A673 (cell line): ENCODE measurements around the gene ABCA2. TPM values are rescaled to one million over a fixed set of nuclear protein-coding genes. Genes with fewer than 3 reads are reported as not detected.

ENCODE experiments used
- BruUV-seq: library from RNA; stranded (reverse); fragments of 400-500 nt; replicated peaks from 2 replicates; lab custom pipeline; 2021; lab: Mats Ljungman, UMichigan
- CTCF ChIA-PET: fragments of 300-600 bp; sonication (Branson Sonifier 250); formaldehyde crosslinking; loops from one replicate; lab custom pipeline; 2022; ENCODE audit warnings: antibody characterized with exemption; lab: Charles Lee
- POLR2A ChIA-PET: fragments of 300-600 bp; sonication (Branson Sonifier 250); formaldehyde crosslinking; loops from one replicate; lab custom pipeline; 2022; ENCODE audit warnings: antibody characterized with exemption; ENCODE audit not compliant: low non-redundant PET; lab: Charles Lee
- DNase-seq: peaks from one replicate; pipeline ENCODE4 v3.0.0-alpha.2; 2015; ENCODE audit warnings: low spot score
- H3K27ac ChIP-seq: fragments of 200-600 bp; sonication (generic); 2 replicates; pipeline ENCODE4 v1.5.1; 2016; ENCODE audit warnings: mixed run types, low read depth, mild to moderate bottlenecking, mixed read lengths, antibody characterized with exemption, low read length; ENCODE audit not compliant: poor library complexity, severe bottlenecking
- H3K27me3 ChIP-seq: fragments of 200-600 bp; sonication (generic); replicated peaks from 2 replicates; pipeline ENCODE4 v1.6.1; 2017; ENCODE audit warnings: mixed run types, low read depth, mild to moderate bottlenecking, mixed read lengths, antibody characterized with exemption, low read length; ENCODE audit not compliant: insufficient read depth, poor library complexity
- H3K36me3 ChIP-seq: fragments of 200-600 bp; sonication (generic); 2 replicates; pipeline ENCODE4 v1.6.1; 2016; ENCODE audit warnings: mixed run types, mild to moderate bottlenecking, mixed read lengths, antibody characterized with exemption, low read length; ENCODE audit not compliant: insufficient read depth, poor library complexity, severe bottlenecking
- H3K4me1 ChIP-seq: fragments of 200-600 bp; sonication (generic); 2 replicates; pipeline ENCODE4 v1.6.1; 2017; ENCODE audit warnings: mixed run types, mild to moderate bottlenecking, mixed read lengths, antibody characterized with exemption, low read length; ENCODE audit not compliant: insufficient read depth, poor library complexity, severe bottlenecking
- H3K4me3 ChIP-seq: fragments of 200-600 bp; sonication (generic); 2 replicates; pipeline ENCODE4 v1.5.1; 2016; ENCODE audit warnings: low read depth, mixed run types, mild to moderate bottlenecking, mixed read lengths, low read length; ENCODE audit not compliant: poor library complexity, severe bottlenecking
- H3K9me3 ChIP-seq: fragments of 200-600 bp; sonication (generic); 2 replicates; pipeline ENCODE4 v1.6.1; 2016; ENCODE audit warnings: mixed run types, low read depth, mild to moderate bottlenecking, mixed read lengths, antibody characterized with exemption, low read length; ENCODE audit not compliant: poor library complexity, severe bottlenecking
- EZH2 ChIP-seq: fragments of 200-600 bp; sonication (generic); IDR thresholded peaks from 2 replicates; pipeline ENCODE4 v1.6.1; 2017; ENCODE audit warnings: borderline replicate concordance, low read depth, mild to moderate bottlenecking, mixed read lengths, antibody characterized with exemption, low read length; ENCODE audit not compliant: poor library complexity, severe bottlenecking
- intact Hi-C: fragments of 100-400 bp; cut with micrococcal nuclease; formaldehyde crosslinking; loops from one replicate; pipeline ENCODE4 v1.10.0; 2022; ENCODE audit not compliant: unreplicated experiment
- total RNA-seq: library from RNA; stranded (reverse); gene quantifications from 2 replicates; pipeline ENCODE4 v1.2.3, GENCODE V29; 2021
- TF ChIP-seq, protein P1 (sequence below): fragments of 300-800, 200-600 bp; sonication (generic); conservative IDR thresholded peaks from 2 replicates; pipeline ENCODE4 v1.5.1; 2017; ENCODE audit warnings: low read depth, mild to moderate bottlenecking, antibody characterized with exemption, low read length, moderate library complexity, mixed read lengths

ABCA2 gene
- total RNA-seq, 1 experiment from 2014 or later, result 27.8 TPM

DNA sequence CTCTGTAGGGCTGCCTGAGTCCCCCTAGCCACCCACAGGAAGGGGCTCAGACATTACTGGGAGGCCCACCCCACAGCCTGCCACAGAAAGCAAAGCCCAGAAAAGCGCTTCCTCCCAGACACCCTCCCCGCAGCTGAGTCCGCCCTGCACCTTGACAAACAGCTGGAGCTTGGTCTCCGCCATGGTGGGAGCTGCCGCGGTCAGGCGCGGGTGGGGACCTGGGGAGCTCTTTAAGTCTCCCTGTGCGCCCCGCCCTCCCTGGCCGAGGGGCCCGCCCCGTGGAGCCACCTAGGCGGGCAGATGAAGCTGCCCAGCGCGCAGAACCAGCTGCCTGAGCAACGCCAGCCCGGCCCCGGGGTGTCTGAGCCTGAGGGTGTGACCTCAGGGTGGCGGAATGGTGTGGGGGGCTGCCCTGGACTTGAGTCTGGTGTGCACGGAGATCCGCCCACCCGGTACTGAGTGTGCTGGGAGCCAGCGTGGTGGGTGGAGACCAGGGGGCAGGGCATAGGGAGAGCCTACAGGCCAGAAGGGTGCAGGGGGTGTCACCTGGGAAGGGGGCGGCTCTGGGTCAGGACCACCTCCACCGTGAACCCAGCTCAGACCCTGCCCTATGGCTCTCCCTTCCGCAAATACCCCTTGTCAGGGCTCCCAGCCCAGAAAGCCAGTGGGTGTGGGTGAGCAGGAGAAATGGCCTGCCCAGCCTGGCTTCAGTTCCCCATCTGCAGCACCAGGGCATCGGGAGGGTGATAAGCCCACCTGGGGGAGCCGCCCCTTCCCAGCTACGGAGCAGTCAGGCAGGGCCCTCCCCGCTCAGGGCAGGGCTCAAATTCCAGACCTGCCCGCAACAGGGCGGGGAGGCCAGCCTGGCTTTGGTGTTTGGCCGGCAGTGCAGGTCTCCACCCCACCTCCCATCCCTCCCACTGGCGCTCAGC is 31.4 kb downstream of the ABCA2 start, which contains the start of gene CLIC3:
CLIC3 (minus strand) TSS at position 208 of the 932 bp plus-strand sequence; CDS start at position 183, 25 bp downstream.
- no peak within 1 kb of the TSS for H3K27ac ChIP-seq
- H3K9me3 ChIP-seq, result no peaks in the 10 kb centered on the region
- no TSS peak for BruUV-seq
- H3K4me1 ChIP-seq, result peaks cover 26% of the 10 kb centered on the region
- H3K27me3 ChIP-seq, result no peaks in the 10 kb centered on the region
- intact Hi-C loops, result no loop called here
- ChIA-PET CTCF (no interaction called here), POLR2A (no interaction called here)
- no peak for TF ChIP-seq EZH2
- TF ChIP-seq, protein P1, sequence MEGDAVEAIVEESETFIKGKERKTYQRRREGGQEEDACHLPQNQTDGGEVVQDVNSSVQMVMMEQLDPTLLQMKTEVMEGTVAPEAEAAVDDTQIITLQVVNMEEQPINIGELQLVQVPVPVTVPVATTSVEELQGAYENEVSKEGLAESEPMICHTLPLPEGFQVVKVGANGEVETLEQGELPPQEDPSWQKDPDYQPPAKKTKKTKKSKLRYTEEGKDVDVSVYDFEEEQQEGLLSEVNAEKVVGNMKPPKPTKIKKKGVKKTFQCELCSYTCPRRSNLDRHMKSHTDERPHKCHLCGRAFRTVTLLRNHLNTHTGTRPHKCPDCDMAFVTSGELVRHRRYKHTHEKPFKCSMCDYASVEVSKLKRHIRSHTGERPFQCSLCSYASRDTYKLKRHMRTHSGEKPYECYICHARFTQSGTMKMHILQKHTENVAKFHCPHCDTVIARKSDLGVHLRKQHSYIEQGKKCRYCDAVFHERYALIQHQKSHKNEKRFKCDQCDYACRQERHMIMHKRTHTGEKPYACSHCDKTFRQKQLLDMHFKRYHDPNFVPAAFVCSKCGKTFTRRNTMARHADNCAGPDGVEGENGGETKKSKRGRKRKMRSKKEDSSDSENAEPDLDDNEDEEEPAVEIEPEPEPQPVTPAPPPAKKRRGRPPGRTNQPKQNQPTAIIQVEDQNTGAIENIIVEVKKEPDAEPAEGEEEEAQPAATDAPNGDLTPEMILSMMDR, result no peak
- H3K4me3 ChIP-seq, result no peak within 1 kb of the TSS
- H3K36me3 ChIP-seq, result peaks cover 7% of the 10 kb centered on the region
- DNase-seq, result no peak

DNA sequence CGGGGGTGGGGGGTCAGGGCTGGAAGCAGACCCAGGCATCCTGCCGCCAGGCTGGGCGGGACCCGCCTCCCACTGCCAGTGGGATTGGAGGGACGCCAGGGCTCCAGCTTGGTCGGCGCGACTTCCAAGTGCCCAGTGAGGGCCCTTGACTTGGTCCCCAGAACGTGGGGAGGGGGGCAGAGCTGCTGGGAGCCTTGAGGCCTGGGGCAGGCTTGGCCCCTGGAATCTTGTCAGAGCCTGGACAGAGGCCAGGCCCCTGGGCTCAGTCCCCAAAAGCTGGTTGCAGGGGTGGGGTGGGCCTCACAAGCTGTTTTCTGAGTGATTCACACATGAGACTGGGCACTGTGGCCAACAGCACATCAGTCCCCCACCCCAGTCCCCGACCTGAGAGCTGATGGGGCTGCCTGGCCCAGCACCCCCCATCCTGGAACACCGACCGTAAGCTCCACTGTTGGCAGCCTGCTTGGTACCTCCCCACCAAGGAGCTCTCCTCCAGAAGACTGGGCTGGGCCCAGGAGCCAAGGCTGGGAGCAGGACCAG is 32.2 kb downstream of the ABCA2 start:
- CTCF ChIA-PET, result no interaction called here

DNA sequence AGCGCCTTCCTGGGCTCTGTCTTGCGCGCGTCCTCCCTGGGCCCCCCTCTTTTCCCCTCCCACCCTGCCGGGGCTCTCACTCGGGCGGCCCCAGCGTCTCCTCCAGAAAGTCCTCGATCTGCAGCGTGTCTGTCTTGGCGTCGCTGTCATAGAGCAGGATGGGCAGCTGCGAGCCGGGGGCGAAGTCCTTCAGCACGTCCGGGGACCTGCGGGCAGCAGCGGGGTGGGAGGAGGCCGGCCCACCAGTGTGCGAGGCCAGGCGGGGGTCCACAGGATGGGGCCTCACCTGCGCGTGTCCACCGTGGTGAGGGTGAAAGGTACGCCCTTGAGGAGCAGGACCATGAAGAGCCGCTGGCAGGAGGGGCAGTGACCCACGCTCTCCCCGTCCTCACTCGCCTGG is 32.7 kb downstream of the ABCA2 start:
- Histone ChIP-seq H3K27me3 (no peaks in the 10 kb centered on the region), H3K4me1 (peaks cover 26% of the 10 kb centered on the region), H3K4me3 (no peak overlapping the region), H3K27ac (no peak overlapping the region), H3K9me3 (no peaks in the 10 kb centered on the region), H3K36me3 (peaks cover 7% of the 10 kb centered on the region)
- TF ChIP-seq, protein P1, result no peak
- no peak for TF ChIP-seq EZH2
- BruUV-seq, result no TSS peak
- intact Hi-C loops, result no loop called here
- POLR2A ChIA-PET, result interaction anchor here (0.6 kb wide), 1 partner anchor 109 kb away, joined by 7 read pairs; the partner anchor contains the start of gene TRAF2
- CTCF ChIA-PET, result no interaction called here
- DNase-seq, result no peak

More for the DNA sequence above, 32.2 kb downstream of the ABCA2 start:
- intact Hi-C loops, result no loop called here
- Histone ChIP-seq H3K36me3 (peaks cover 7% of the 10 kb centered on the region), H3K27me3 (no peaks in the 10 kb centered on the region), H3K27ac (no peak overlapping the region), H3K4me3 (no peak overlapping the region), H3K9me3 (no peaks in the 10 kb centered on the region), H3K4me1 (peaks cover 26% of the 10 kb centered on the region)
- POLR2A ChIA-PET, result interaction anchor here (0.6 kb wide), 1 partner anchor 110 kb away, joined by 7 read pairs; the partner anchor contains the start of gene TRAF2
- DNase-seq, result no peak
- TF ChIP-seq, protein P1, result no peak
- no peak for TF ChIP-seq EZH2
- no TSS peak for BruUV-seq
